Sigmoid colon (tissue), 7 donors: ENCODE data around the gene MYLK4. TPM values are rescaled to one million over a fixed set of nuclear protein-coding genes. Genes with fewer than 3 reads are reported as not detected.

Experiments used
- DNase-seq: peaks from one replicate; pipeline ENCODE4 v3.0.0-alpha.2; 2019
- H3K27ac ChIP-seq, 4 donors: fragments of 200-600 bp; sonication (generic); one replicate each; pipeline ENCODE4 v1.5.1; 2016 to 2019; ENCODE audit warnings: mild to moderate bottlenecking in 1 of 4
- H3K27me3 ChIP-seq, 3 donors: fragments of 200-600 bp; sonication (generic); one replicate each; pipeline ENCODE4 v1.5.1; 2019; ENCODE audit warnings: mild to moderate bottlenecking in 1 of 3
- H3K36me3 ChIP-seq, 4 donors: fragments of 200-600 bp; sonication (generic); one replicate each; pipeline ENCODE4 v1.5.1; 2016 to 2019
- H3K4me1 ChIP-seq, 4 donors: fragments of 200-600 bp; sonication (generic); one replicate each; pipeline ENCODE4 v1.5.1; 2017 to 2019
- H3K4me3 ChIP-seq, 4 donors: fragments of 200-600 bp; sonication (generic); one replicate each; pipeline ENCODE4 v1.5.1; 2017 to 2019; ENCODE audit warnings: mild to moderate bottlenecking in 2 of 4, moderate library complexity in 1 of 4
- H3K9me3 ChIP-seq, 4 donors: fragments of 200-600 bp in 3 of 4; sonication (generic) in 3 of 4; one replicate each; pipeline versions ENCODE4 v1.5.1 to v1.6.1; 2013 to 2019
- EP300 ChIP-seq, 4 donors: sonication (generic); formaldehyde crosslinking; IDR thresholded peaks; one replicate each; pipeline ENCODE4 v1.6.1; 2017; ENCODE audit warnings: antibody characterized with exemption in 4 of 4
- POLR2A ChIP-seq, 2 donors: fragments of 450-650 bp; IDR thresholded peaks; one replicate each; pipeline ENCODE4 v1.6.1; 2016; ENCODE audit warnings: antibody characterized with exemption in 2 of 2, mild to moderate bottlenecking in 2 of 2, moderate library complexity in 2 of 2
- POLR2AphosphoS5 ChIP-seq, 4 donors: sonication (generic); formaldehyde crosslinking; IDR thresholded peaks; one replicate each; pipeline ENCODE4 v1.6.1; 2017; ENCODE audit warnings: antibody characterized with exemption in 4 of 4
- WGBS, 2 donors: extraction: QIAGEN DNeasy Blood & Tissue Kit; methylation state at CpG; one replicate each; pipeline ENCODE4 v1.1.7; 2013; 5-methylcytosine and 5-hydroxymethylcytosine counted together
- intact Hi-C: fragments of 100-400 bp; cut with DNase I; formaldehyde crosslinking; loops from one replicate; pipeline ENCODE4 v1.15.1; 2023
- polyA plus RNA-seq, 3 donors: library from polyadenylated mRNA; stranded (reverse); fragments of 200-250 nt; gene quantifications; one replicate each; pipeline ENCODE4 v1.2.3, GENCODE V29; 2013
- total RNA-seq, 4 donors: library from RNA; depleted of rRNA; stranded (reverse); fragments of >200 nt; gene quantifications; one replicate each; pipeline ENCODE4 v1.1.0, GENCODE V29; 2016
- TF ChIP-seq, protein P1 (sequence below), 4 experiments: fragments of 450-650 bp in 3 of 4; fragments of 200-600 bp in 1 of 4; IDR thresholded peaks; one replicate each; pipeline ENCODE4 v1.5.1; 2016 to 2019; ENCODE audit warnings: antibody characterized with exemption in 4 of 4, mild to moderate bottlenecking in 3 of 4, moderate library complexity in 2 of 4
- donor health status: healthy with polysubstance abuse.
- donor health status: Bipolar disorder and iron deficiency.
- donor health status: healthy.

MYLK4 gene
- total and polyA plus RNA-seq, 7 donors = under 0.01 to 1.1 (median 0.32) TPM; not detected in 1

DNA sequence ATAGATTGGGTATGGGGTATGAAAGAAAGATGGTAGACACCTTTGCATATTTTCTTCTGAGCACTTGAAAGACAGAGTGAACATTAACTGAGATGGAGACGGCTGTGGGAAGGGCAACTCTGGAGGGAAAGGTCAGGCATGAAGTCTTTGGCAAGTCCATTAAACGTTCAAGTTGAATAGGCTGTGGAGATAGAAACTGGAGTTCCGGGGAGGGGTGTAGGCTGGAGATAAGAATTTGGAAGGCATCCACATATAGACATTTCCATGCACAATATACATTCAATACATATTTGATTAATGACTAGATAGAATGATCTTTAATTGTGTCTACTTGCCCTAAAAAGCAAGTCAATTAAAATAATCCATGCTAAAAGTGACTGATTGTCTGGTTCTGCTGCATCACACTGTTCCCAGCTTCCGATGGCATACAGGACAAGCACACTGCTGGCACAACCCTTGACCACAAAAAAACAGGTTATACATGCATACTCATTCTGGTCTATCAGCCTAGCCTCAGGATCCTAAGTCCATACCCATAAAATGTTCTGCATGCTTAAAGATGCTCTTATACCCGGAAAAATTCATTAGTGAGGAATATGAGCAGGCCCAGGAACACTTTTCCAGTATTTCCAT, 1.9 kb upstream of the MYLK4 start:
- 76 to 79% methylated on average over 5 of the region's 5 CpGs for WGBS, 2 donors
- intact Hi-C loops = loop anchor here (10.0 kb wide), 1 partner anchor 118 kb away; no protein-coding TSS in a partner anchor
- no peak overlapping the region for H3K4me3 ChIP-seq

DNA sequence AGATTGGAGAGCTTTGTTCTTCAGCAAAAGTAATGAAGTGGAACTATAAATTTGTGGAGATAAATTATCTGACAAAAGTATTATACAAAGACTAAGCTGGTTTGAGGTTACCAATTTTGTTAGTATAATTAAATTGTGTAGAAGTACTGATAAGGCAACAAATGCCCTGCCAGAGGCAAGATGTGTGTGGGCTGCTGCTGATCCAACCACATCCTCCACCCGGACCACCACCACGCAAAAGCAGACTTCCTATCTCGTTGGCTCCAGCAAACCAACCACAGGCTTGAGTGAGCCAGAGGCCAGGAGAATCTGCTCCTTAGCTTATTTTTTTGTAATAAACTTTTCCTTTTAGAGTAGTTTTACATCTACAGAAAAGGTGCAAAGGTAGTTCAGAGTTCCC, 1.1 kb upstream of the MYLK4 start:
- no peak for DNase-seq
- no peaks in the 10 kb centered on the region for H3K27me3 ChIP-seq
- WGBS, 2 donors = 39 to 91% methylated on average over 3 of the region's 3 CpGs
- H3K4me1 ChIP-seq = peaks cover 0 to 8% (median 5%) of the 10 kb centered on the region in 4 donors
- TF ChIP-seq, protein P1, sequence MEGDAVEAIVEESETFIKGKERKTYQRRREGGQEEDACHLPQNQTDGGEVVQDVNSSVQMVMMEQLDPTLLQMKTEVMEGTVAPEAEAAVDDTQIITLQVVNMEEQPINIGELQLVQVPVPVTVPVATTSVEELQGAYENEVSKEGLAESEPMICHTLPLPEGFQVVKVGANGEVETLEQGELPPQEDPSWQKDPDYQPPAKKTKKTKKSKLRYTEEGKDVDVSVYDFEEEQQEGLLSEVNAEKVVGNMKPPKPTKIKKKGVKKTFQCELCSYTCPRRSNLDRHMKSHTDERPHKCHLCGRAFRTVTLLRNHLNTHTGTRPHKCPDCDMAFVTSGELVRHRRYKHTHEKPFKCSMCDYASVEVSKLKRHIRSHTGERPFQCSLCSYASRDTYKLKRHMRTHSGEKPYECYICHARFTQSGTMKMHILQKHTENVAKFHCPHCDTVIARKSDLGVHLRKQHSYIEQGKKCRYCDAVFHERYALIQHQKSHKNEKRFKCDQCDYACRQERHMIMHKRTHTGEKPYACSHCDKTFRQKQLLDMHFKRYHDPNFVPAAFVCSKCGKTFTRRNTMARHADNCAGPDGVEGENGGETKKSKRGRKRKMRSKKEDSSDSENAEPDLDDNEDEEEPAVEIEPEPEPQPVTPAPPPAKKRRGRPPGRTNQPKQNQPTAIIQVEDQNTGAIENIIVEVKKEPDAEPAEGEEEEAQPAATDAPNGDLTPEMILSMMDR (IDR thresholded peaks at IDR 0.05) = no peak
- no peak for TF ChIP-seq POLR2A (IDR thresholded peaks at IDR 0.05)
- TF ChIP-seq POLR2AphosphoS5 (IDR thresholded peaks at IDR 0.05) = no peak
- no peak for TF ChIP-seq EP300 (IDR thresholded peaks at IDR 0.05)
- no peaks in the 10 kb centered on the region for H3K9me3 ChIP-seq
- intact Hi-C loops = loop anchor here (10.0 kb wide), 1 partner anchor 117 kb away; no protein-coding TSS in a partner anchor
- no peaks in the 10 kb centered on the region for H3K36me3 ChIP-seq
- H3K27ac ChIP-seq = no peak overlapping the region
- no peak overlapping the region for H3K4me3 ChIP-seq

More for the DNA sequence above, 1.9 kb upstream of the MYLK4 start:
- TF ChIP-seq EP300 (IDR thresholded peaks at IDR 0.05) (no peak), POLR2AphosphoS5 (IDR thresholded peaks at IDR 0.05) (no peak), POLR2A (IDR thresholded peaks at IDR 0.05) (no peak)
- TF ChIP-seq, protein P1 (IDR thresholded peaks at IDR 0.05) = no peak
- H3K9me3 ChIP-seq = no peaks in the 10 kb centered on the region
- peaks cover 0 to 9% (median 8%) of the 10 kb centered on the region in 4 donors for H3K4me1 ChIP-seq
- DNase-seq = no peak
- H3K27ac ChIP-seq = no peak overlapping the region
- no peaks in the 10 kb centered on the region for H3K27me3 ChIP-seq
- H3K36me3 ChIP-seq = no peaks in the 10 kb centered on the region

DNA sequence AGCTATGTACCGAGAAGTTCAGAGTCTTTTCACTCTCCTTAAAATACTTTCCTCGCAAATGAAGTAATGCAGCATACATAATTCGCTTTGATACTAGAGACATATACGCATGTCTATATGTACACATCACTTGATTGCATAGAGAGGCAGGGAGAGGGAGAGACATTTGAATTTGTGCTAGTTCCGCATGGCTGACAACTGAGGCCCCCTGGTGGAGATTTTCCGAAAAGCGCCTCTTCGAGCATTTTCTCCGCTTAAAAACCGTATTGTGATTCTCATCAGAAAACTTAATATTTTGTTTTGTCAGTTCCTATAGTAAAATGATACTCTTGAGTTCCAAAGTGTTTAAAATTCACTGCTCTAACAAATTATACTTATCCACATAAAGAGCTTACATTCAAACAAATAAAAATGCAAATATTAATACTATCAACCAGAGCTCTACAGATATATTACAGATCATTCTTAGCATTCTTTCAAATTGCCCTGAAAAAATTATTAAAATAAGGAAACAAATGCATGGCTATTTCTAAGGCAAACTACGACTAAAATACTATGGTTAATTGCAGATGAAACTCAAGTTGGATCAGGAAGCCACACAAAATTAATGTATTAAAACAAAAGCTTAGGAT, 637 bp downstream of the MYLK4 start:
- intact Hi-C loops = loop anchor here (1.0 to 10.0 kb wide), 2 partner anchors 115 to 1154 kb away; no protein-coding TSS in a partner anchor
- TF ChIP-seq POLR2A (IDR thresholded peaks at IDR 0.05) (no peak), EP300 (IDR thresholded peaks at IDR 0.05) (no peak), POLR2AphosphoS5 (IDR thresholded peaks at IDR 0.05) (no peak)
- TF ChIP-seq, protein P1 (IDR thresholded peaks at IDR 0.05) = peak; percentile 63 to 80 (median 65)
- no peak overlapping the region for H3K4me3 ChIP-seq
- 3 to 10% methylated on average over 11 of the region's 11 CpGs for WGBS, 2 donors
- H3K36me3 ChIP-seq = no peaks in the 10 kb centered on the region
- no peak for DNase-seq
- no peak overlapping the region for H3K27ac ChIP-seq
- no peaks in the 10 kb centered on the region for H3K9me3 ChIP-seq
- peaks cover 0 to 4% (median 0%) of the 10 kb centered on the region in 4 donors for H3K4me1 ChIP-seq
- no peaks in the 10 kb centered on the region for H3K27me3 ChIP-seq

DNA sequence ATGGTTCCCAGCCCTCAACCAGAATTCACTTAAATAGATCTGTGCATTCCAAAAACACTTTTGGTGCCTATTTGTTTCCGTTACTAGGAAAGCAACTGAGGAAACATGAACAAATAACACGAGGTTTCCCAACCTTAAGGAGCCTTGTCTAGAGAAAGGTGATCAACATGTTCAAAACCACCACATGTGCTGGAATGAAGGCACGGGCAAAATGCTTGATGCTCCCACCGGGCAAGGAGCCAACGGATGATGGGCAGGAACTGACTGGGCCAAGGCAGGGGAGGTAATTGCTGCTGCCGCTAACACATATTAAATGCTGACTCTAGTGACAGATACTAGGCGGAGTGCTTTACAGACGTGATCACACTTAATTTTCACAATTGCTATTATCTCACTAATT, 2.5 kb downstream of the MYLK4 start:
- WGBS, 2 donors = 86% methylated on average over 8 of the region's 8 CpGs
- Histone ChIP-seq H3K9me3 (no peaks in the 10 kb centered on the region), H3K4me3 (no peak overlapping the region), H3K27me3 (no peaks in the 10 kb centered on the region), H3K27ac (no peak overlapping the region), H3K4me1 (peaks cover 0 to 12% (median 6%) of the 10 kb centered on the region in 4 donors), H3K36me3 (no peaks in the 10 kb centered on the region)
- no peak for DNase-seq
- TF ChIP-seq POLR2A (IDR thresholded peaks at IDR 0.05) (no peak), EP300 (IDR thresholded peaks at IDR 0.05) (no peak), POLR2AphosphoS5 (IDR thresholded peaks at IDR 0.05) (no peak)
- TF ChIP-seq, protein P1 (IDR thresholded peaks at IDR 0.05) = no peak
- intact Hi-C loops = no loop called here
